GM21723 (cell line): Measurements from ENCODE around the gene KCNH2.

ENCODE experiments used
- ATAC-seq: cut with Tn5 transposase; IDR thresholded peaks from one replicate; pipeline ENCODE4 v1.9.1; 2021; ENCODE audit warnings: mild to moderate bottlenecking, moderate library complexity; ENCODE audit not compliant: unreplicated experiment

Gene KCNH2

DNA sequence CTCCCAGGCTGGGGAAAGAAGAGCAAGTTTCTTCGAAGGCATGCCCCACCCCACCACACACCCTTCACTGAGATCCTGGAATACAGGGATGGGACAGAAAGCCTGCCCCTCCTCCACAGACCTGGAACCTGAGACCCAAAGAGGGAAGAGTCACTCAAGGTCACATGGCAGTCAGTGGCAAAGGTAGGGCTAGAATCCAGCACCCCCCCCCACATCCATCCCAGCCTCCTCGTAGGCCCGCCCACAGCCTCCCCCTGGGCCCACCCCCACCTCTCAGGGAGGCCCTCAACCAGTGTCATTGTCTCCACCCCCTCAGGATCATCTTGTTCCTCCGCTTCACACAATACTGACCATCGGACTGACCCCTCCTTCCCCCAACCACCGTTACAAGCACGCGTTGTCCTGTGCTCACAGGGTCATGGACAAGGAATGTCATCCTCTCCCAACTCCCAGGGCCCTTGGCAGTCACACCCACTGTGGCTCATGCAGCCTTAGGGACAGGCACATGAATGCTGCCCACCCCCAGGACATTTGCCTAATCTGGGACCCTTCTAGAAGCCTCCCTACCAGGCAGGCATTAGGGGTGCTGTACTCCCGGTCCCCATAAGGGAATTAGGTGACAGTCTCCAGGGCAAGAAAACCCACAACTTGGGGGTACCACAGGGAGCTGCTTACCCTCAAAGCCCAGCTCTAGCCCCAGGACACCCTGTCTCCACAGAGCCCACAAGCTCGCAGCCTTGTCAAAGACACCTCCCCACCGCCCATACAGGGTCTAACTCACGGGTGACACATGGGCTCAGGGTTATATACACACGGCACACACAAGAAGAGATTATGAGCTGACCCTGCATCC lies 1.4 kb downstream of the KCNH2 start:
- ATAC-seq, result no peak

DNA sequence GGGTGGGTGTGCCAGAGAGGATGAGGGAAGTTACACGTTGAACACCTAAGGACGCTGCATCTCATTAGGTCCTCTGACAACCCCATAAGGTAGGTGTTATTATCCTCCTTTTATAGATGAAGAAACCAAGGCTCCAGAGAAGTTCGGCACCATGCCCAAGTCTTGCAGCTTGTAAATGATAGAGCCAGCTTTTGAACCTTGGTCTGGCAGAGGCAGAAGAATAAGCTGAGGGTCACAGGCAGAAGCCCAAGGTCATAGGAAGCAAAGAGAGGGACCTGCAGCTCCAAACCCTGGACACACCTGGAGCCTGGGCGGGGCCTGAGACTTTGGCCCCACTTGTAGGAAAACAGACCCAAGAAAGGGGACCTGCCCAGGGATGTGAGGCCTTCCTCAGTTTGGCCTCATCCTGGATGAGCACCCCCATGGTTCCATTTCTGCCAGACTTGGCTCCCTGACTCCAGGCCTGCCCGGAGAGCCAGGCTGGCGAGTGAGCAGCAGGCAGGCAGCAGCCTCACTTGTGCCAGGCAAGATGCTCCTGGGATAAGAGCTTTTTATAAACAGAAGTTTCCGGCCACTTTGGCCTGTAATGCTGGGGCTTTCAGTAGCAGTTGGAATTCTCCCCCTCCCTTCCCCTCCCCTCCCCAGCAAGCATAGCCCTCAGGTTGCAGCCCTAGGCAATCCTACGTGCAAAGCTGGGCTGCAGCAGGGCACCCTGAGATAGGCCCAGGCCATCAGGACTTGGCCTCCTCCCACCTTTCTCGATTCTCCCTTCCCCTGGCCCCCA lies 2.4 kb downstream of the KCNH2 start:
- no peak for ATAC-seq

DNA sequence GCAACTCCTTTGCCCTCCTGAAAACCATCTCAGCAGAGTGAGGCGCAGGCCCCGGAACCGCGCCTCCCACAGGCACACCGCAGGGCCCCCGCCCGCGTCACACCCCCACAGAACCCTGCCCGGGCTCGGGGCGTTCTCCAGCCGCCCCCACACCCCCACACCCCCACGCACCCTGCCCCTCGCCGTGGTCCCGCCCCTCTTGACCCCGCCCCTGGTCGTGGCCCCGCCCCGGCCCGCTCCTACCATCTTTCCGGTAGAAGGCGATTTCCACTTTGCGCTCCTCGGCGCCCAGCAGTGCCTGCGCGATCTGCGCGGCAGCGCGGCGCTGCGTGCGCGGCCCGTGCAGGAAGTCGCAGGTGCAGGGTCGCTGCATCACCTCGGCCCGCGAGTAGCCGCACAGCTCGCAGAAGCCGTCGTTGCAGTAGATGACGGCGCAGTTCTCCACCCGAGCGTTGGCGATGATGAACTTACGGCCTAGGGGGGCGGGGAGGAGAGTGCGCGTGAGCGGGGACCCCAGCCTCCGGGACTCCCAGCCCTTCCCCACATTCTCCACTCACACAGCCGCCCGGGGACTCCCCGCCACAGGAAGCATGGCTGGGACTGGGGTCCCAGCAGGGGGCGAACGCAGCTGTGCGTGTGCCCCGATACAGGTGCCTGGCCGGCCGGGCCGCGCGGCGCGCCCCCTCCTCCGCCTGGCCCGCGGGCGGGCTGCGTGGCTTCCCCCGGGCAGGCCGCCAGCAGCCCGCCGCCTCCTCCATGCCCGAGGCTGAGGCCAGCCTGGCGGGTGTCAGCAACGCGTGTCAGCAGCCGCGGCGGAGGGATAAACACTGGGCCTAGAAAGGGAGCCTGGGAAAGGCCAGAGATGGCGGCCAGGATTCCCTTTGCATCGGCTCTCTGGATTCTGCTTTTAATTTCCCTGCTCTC lies 3.4 kb downstream of the KCNH2 start:
- ATAC-seq, result peak; percentile 60

DNA sequence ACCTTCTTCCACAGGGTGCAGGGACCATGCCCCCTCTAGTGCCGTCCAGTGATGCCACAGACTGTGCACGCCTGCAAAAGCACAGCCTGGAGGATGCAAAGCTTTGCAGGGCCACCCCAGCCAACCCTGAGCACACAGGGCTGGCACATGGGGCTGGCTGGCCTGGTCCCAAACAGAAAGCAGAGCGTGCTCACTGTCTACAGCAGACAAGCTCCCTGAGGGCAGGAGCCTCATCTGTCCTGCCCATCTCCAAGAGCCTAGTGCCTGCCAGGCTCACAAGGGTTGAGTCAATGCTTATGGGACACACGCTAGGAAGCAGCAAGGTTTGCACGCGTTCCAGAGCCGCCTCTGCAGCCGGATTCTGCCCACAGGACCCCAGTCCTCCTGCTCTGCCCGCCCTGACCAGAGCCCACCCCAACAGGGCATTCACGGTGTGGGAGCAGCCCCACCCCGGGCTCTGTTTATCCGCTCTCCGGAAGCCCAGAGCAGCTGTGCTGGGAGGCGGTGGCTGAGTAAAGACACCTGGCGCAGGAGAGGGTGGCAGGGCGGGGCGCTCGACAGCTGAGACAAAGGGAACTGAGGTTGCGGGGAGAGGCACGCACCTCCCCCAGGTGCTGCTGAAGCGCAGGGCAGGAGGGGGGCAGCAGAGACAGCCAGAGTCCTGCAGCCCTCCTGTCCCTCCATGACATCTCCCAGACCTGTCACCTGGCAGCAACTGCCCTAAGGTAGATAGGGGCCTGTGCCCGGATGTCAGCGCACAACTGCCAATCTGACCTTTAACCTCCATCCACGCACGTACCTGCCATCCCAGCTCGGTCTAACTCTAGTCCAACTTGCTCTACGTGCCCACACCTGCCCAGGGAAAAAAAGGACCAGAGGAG lies 4.3 kb downstream of the KCNH2 start:
- ATAC-seq, result no peak

DNA sequence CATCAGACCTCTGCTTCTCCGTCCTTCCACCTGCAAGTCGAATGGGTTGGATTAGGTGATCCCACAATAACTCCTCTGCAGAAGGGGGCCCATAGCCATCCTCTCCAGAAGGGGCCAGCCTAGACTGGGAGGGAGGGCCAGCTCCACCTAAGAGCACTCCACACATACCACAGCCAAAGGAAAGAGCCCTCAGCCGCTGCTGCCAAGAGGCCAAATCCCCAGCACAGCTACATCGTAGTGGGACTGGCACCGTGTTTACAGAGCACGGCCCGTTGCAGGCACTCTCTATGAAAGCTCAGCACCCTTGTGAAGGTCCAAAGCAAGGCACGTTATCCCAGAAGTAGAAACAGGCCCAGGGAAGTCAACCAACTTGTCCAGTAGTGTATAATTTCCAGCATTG lies 5.4 kb downstream of the KCNH2 start:
- ATAC-seq, result no peak

DNA sequence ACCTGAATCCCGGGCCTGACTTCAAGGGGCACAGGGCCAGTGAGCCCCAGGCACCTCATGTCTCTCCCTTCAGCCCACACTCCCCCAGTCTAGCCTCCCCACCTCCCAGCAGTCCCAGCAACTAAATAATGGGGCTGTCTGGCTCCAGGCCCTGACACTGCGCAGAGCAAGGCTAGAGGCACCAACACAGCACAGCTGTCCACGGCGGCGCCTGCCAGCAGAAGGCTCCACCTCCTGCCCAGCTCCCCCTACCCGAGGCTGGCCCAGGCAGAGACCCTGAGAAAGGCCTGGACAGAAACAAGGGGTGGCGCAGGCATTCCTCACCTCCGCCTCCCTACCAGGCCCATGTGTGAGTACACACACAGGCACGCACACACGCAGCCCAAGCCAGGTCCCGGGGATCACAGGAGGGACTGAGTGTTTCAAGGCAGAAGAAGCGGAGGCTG lies 6.1 kb downstream of the KCNH2 start:
- no peak for ATAC-seq

DNA sequence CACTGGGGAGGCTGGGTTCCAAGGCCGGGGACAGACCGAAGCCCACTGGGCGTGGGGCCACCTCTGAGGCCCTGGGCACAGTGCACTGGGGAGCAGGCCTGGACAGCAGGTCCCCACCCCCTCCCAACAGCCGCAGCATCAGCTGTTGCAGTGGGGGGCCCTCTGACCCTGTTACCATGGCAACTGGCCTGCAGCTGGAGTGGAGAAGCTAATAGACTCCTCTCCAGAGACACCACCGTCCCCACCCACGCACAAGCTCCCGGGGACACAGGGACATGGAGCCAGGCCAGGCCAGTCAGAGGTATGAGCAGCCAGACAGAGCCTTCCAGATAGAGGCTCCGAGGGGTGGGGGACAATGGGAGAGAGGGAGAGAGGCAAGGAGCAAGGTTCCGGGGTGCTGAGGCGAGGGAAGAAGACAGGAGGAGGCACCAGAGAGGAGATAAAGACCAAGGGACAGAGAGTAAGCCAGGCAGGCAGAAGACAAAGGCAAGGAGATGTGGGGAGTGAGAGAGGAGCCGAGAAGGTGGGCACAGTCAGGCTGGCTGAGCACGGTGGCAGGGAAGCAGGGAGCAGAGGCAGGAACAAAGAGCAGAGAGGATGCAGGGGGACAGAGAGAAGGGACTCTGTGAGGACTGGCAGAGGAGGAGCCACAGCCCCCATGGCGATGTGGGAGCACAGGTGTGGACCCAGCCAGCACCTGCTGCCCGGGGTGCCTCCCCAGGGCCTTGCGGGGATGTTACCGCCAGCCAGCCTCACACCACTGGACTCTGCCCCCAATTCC lies 6.7 kb downstream of the KCNH2 start:
- no peak for ATAC-seq

DNA sequence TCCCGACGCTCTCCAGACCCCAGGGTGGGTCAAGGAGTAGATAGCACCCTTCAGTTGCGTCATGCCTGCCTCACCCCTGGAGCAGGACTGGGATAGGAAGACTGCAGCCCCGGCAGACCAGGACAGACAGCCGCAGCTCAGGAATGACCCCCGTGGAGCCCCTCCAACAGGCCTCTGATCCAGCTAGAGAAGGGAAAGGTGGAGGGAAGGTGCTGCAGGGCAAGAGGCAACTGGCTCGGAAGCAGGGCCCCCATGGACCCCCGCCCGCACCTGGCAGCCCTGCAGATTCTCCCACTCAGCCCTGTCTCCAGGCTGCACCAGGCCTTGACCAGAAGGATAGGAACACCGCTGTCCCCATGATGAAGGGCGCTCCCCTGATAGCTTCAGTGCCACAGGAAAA lies 7.7 kb downstream of the KCNH2 start:
- ATAC-seq, result no peak

DNA sequence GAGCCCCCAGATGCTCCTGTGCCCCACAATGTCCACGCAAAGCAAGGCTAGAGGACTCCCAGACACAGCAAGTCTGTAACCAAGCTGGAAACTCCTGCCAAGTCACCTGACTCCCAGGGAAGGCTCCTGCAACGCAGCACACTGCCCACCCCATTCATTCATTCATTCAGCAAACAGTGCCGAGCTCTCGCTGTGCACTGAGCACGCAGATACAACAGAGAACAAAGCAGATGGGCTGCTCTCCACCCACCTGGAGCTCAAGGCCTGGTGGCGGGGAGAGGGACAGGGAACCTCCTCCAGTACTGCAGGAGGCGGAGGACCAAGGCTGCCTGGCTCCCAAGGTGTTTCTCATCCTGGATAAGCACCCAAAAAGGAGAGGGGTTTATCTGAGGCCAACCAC lies 8.6 kb downstream of the KCNH2 start:
- no peak for ATAC-seq

DNA sequence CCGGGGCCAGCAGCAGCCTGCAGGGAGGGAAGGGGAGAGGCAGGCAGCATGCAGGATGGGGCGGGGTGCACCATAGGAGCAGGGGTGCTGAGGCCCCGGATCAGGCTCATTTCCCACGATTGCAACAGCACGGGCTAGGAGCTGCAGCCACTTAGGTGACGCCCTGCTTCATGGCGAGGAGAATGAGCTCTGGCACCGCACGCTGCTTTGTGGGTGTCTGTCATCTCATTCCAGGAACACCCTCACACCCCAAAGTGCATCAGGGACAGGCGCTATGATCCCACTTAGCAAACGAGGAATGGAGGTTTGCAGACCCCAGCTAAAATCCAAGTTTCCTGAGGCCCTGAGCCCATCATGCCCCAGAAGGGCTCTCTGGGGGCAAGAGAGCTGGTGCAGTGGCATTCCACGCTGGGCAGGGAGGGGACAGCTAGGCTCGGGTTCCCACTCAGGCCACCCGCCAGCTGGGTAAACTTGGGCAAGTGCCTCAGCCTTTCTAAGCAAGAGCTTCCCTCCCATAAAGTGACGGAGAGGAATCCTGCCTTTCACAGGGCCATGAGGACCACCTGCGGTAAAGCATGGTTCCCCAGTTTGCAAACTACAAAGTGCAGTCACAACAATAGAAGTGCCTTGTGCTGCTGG lies 9.3 kb downstream of the KCNH2 start:
- no peak for ATAC-seq

DNA sequence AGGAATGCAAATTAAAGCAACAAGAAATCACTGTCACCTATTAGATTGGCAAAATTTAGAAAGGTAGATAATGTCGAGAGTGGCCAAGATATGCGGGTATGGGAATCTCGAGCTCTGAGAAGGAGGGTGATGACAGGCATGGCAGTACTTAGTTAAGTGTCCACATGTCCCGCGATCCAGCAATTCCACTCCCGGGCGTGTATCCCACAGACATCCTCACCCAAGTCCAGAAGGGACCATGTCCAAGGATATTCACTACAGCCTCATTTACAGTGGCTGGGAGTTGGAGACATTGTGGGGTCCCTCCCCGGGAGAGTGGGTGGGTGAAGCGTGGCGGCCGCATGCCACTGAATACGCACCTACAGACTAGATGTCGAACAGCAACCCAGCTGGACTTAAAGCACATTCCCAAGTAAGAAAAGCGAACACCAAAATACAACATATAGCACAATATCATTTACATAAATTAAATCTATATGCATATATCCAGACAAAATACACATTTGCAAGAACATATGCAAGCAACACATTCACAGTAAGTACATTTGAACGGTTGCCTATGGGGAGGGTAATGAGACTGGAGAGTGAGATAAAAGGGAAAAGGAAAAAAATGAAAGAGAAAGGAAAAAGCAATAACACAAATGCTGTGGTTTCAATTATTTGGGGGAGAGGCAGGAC lies 9.9 kb downstream of the KCNH2 start:
- ATAC-seq, result no peak

DNA sequence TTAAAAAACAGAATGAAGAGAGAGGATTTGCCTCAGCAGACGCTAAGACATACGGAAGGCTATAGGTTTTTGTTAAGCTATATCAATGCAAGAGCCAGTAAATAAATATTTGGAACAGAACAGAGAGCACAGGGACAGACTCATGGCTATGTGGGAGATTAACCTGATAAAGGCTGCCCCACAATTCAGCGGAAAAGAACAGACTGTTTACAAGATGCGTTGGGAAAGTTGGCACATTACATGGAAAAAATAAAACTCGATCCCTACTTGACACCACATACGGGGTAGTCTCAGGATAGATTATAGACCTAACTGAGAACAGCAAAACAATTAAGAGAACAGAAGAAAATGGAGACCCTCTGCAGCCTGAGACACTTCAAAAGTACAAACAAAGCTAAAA lies 10.8 kb downstream of the KCNH2 start:
- ATAC-seq, result no peak

DNA sequence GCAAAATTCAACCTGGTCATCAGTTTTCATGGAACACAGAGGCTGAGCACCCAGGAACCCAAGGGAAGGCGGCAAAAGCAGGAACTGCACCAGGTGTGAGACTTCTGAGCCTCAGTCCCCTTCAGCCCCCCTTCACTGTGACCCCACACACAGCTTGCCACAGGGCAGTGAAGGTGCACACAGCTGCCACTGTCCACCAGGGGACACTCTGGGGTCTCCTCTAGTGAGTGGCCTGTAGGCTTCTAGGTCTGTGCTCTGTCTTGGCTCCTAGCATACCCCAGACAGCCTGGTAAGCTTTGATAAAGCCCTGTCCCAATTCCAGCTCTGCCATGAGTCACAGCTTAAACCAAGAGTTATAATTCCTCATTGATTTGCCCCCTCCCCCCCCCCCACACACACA lies 12.1 kb downstream of the KCNH2 start:
- no peak for ATAC-seq

DNA sequence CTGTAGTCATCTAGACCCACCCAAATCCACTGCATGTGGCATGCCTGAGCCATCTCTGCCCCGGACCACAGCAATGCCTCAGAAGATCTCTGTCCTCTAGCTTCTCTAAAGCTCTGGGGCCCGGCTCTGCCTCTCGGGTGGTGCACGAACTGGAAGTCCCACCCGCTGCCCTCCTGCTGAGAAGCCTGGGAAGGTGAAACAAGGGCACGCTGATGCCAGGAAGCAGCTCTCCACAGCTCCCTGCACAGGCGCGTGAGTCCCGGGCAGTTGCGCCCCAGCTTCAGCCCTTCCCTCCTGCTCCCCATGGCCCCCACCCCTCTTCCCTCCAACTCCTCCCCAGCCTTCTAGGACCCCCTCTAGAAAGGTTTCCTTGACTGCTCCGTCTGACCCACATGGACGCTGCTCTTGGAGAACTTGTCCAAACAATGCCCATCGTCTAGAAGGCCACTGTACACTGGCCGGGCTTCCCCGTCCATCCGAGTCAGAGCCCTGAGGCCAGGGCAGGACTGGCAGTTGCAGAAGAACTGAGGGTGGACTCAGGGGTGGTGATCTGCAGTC lies 12.8 kb downstream of the KCNH2 start:
- no peak for ATAC-seq

DNA sequence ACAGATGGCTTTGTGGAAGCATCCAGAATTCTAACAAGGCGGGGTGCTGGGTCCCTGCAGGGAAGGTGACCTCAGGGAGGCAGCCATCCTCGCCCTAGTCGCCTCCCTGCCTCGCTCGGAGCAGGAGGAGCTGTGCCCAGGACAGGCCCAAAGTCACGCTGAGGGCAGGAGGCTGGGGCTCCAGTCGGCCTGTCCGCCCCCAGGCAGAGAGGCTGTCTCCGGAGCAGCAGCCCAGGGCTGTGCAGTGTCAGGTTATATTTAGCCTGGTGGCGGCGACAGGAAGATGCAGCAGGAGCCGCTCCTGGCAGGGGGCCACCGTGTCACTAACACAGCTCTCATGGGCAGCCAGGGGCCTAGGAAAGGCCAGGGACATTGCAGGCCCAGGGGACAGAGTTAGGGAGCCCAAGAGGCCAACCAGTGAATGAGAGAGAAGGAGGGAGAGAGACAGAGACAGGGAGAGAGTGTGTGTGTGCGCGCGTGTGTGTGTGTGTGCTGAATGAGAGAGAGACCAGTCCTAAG lies 13.5 kb downstream of the KCNH2 start:
- ATAC-seq, result no peak

DNA sequence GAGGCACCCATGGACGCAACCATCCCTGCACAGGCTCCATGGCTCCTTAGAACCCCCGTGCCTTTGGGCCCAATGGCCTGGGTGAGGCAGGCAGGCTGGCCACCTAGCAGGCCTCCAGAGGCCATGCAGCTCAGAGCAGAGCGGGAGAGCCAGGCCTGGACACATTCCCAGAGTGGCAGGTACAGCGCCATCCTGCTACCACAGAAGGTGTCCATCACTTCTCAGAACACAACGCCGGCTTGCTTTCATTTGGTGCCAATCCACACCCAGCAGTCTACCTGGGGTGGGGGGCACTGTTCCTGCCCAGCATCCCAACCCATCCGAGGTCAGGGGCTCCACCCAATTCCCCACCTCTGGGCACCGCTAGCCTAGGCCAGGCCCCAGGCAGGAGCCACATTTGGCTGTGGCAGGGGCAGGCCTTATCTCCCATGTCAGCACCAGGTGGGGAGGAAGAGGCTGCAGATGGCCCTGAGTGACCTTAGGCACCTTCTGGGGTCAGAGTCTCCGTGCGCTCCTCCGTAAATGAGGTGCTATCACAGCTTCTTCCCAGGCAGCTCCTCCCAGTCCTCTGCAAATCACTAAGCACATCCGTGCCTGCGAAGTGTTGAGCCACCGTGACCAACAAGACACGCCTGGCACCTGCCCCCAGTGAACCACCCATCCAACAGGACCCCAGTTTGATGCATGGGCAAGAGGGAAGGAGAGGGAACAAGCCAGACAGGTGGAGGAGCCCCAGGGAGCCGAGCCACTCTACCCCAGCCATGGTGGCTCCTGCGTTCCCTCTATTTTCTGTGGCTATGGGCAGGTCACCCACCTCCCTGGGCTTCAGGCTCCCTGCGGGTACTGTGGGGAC lies 14.2 kb downstream of the KCNH2 start:
- ATAC-seq, result no peak
